K562 (cell line): Measurements from ENCODE around the gene SIK3. TPM values are rescaled to one million over a fixed set of nuclear protein-coding genes. Genes with fewer than 3 reads are reported as not detected.

Source experiments
- ATAC-seq: fragments of 200-7000 bp; cut with Tn5 transposase; 3 replicates; pipeline ENCODE4 v1.9.1; 2020; ENCODE audit warnings: moderate library complexity
- BruUV-seq: library from RNA; stranded (reverse); fragments of 400-500 nt; replicated peaks from 2 replicates; lab custom pipeline; 2021; lab: Mats Ljungman, UMichigan
- CTCF ChIA-PET: fragments of 300-600 bp; formaldehyde crosslinking; extraction: SDS; loops from one replicate; lab custom pipeline; 2021; ENCODE audit warnings: low intra/inter-chr PET ratio; lab: Yijun Ruan, JAX
- POLR2A ChIA-PET: fragments of 300-600, 350-650 bp; sonication (Branson Sonifier 250); formaldehyde crosslinking; extraction: SDS; loops from one replicate; lab custom pipeline; 2021; ENCODE audit warnings: antibody characterized with exemption, inconsistent platforms; lab: Yijun Ruan, JAX
- DNase-seq, 4 experiments: peaks; one replicate each; pipeline versions ENCODE4 v3.0.0 to v3.0.0-alpha.2; 2011 to 2018; ENCODE audit warnings: low spot score in 3 of 4, mixed read lengths in 3 of 4; ENCODE audit errors: extremely low read depth in 1 of 4
- FAIRE-seq: peaks from 2 replicates; lab custom pipeline; 2011; peaks lifted over from hg19 to GRCh38; lab: Jason Lieb, UNC
- H2AFZ ChIP-seq: 2 replicates; pipeline ENCODE4 v1.6.0; 2011; ENCODE audit warnings: low read depth, low read length, control low read depth, inconsistent platforms
- H3K27ac ChIP-seq: fragments of 200-600 bp; 3 replicates; pipeline ENCODE4 v1.8.0; 2011; ENCODE audit warnings: low read depth, mild to moderate bottlenecking, control low read depth, inconsistent platforms, low read length, moderate library complexity, mixed read lengths; ENCODE audit errors: extremely low read depth
- H3K27me3 ChIP-seq, 2 experiments: fragments of 300-600 bp in 1 of 2; 2 replicates in 1 of 2; 3 replicates in 1 of 2; pipeline versions ENCODE4 v1.6.0 to v1.8.0; 2011; ENCODE audit warnings: inconsistent platforms in 2 of 2, low read length in 2 of 2, mild to moderate bottlenecking in 1 of 2, mixed read lengths in 1 of 2, moderate library complexity in 1 of 2; ENCODE audit not compliant: control insufficient read depth in 2 of 2, insufficient read depth in 2 of 2
- H3K36me3 ChIP-seq: fragments of 300-600 bp; 3 replicates; pipeline ENCODE4 v1.8.0; 2011; ENCODE audit warnings: mild to moderate bottlenecking, low read length, inconsistent platforms; ENCODE audit not compliant: control insufficient read depth, insufficient read depth
- H3K4me1 ChIP-seq, 2 experiments: fragments of 200-600 bp in 1 of 2; replicated peaks in 1 of 2; 2 replicates in 1 of 2; 3 replicates in 1 of 2; pipeline versions ENCODE4 v1.5.1 to v1.8.0; 2011; ENCODE audit warnings: inconsistent platforms in 2 of 2, low read length in 2 of 2, mild to moderate bottlenecking in 1 of 2, mixed read lengths in 1 of 2, moderate library complexity in 1 of 2; ENCODE audit not compliant: control insufficient read depth in 2 of 2, insufficient read depth in 2 of 2
- H3K4me2 ChIP-seq: 2 replicates; pipeline ENCODE4 v1.6.1; 2011; ENCODE audit warnings: low read length, control low read depth, inconsistent platforms, mixed read lengths; ENCODE audit not compliant: insufficient read depth
- H3K4me3 ChIP-seq: fragments of 200-600 bp; sonication (generic), shearing (Covaris generic); 2 replicates; pipeline ENCODE4 v1.5.1; 2016; ENCODE audit warnings: control low read depth, inconsistent platforms
- H3K79me2 ChIP-seq: fragments of 200-600 bp; 3 replicates; pipeline ENCODE4 v1.8.0; 2011; ENCODE audit warnings: low read length, inconsistent platforms; ENCODE audit not compliant: control insufficient read depth, insufficient read depth
- H3K9ac ChIP-seq, 2 experiments: 2 replicates each; pipeline versions ENCODE4 v1.6.0 to v1.6.1; 2011; ENCODE audit warnings: low read depth in 2 of 2, low read length in 2 of 2, control low read depth in 1 of 2, inconsistent platforms in 1 of 2, mild to moderate bottlenecking in 1 of 2, mixed read lengths in 1 of 2; ENCODE audit not compliant: insufficient read depth in 1 of 2
- H3K9me1 ChIP-seq: one replicate; pipeline ENCODE4 v1.6.0; 2011; ENCODE audit warnings: inconsistent platforms, mild to moderate bottlenecking, low read length, moderate library complexity; ENCODE audit not compliant: control insufficient read depth, insufficient read depth
- H3K9me3 ChIP-seq: replicated peaks from 2 replicates; pipeline ENCODE4 v1.5.1; 2011; ENCODE audit warnings: low read depth, low read length, inconsistent platforms; ENCODE audit not compliant: control insufficient read depth, insufficient read depth
- H4K20me1 ChIP-seq: replicated peaks from 2 replicates; pipeline ENCODE4 v1.6.1; 2011; ENCODE audit warnings: low read length, inconsistent platforms, mixed read lengths; ENCODE audit not compliant: control insufficient read depth, insufficient read depth
- BACH1 ChIP-seq: fragments of 200-800 bp; sonication (Bioruptor generic); IDR thresholded peaks from 2 replicates; pipeline ENCODE4 v1.6.1; 2016; ENCODE audit warnings: missing genetic modification characterization, missing compliant biosample characterization
- CBFB ChIP-seq: sonication (generic); formaldehyde crosslinking; IDR thresholded peaks from 2 replicates; pipeline ENCODE4 v1.4.0; 2020; ENCODE audit warnings: mild to moderate bottlenecking, missing genetic modification reagents
- CHD2 ChIP-seq: IDR thresholded peaks from 2 replicates; pipeline ENCODE4 v1.6.1; 2011; ENCODE audit warnings: low read depth, low read length
- FOXO4 ChIP-seq: fragments of 450-650 bp; formaldehyde crosslinking; IDR thresholded peaks from 2 replicates; pipeline ENCODE4 v1.4.0; 2020; ENCODE audit warnings: mild to moderate bottlenecking, moderate library complexity
- FOXP4 ChIP-seq: sonication (generic); formaldehyde crosslinking; IDR thresholded peaks from 2 replicates; pipeline ENCODE4 v1.8.0; 2022; ENCODE audit warnings: mild to moderate bottlenecking, missing genetic modification reagents, borderline replicate concordance
- IRF1 ChIP-seq: sonication (generic); formaldehyde crosslinking; IDR thresholded peaks from 2 replicates; pipeline ENCODE4 v1.8.0; 2022; ENCODE audit warnings: missing genetic modification reagents, mild to moderate bottlenecking, borderline replicate concordance
- NFE2L1 ChIP-seq: fragments of 450-650 bp; IDR thresholded peaks from 2 replicates; pipeline ENCODE4 v1.6.1; 2016; ENCODE audit warnings: missing genetic modification characterization, low read depth, mild to moderate bottlenecking, missing compliant biosample characterization, moderate library complexity, borderline replicate concordance
- PHF21A ChIP-seq: fragments of 450-650 bp; IDR thresholded peaks from 2 replicates; pipeline ENCODE4 v1.6.1; 2017; ENCODE audit warnings: low read depth, borderline replicate concordance
- ZBTB7A ChIP-seq: IDR thresholded peaks from 2 replicates; pipeline ENCODE4 v1.6.1; 2011; ENCODE audit warnings: low read depth, mild to moderate bottlenecking, low read length, moderate library complexity, borderline replicate concordance; ENCODE audit not compliant: control insufficient read depth
- ZNF239 ChIP-seq: fragments of 250-450 bp; sonication (Bioruptor Pico); IDR thresholded peaks from 2 replicates; pipeline ENCODE4 v1.4.0; 2020; ENCODE audit warnings: mild to moderate bottlenecking
- ZNF408 ChIP-seq: fragments of 250-450 bp; sonication (Bioruptor Pico); IDR thresholded peaks from 2 replicates; pipeline ENCODE4 v1.4.0; 2020; ENCODE audit warnings: low read depth, mild to moderate bottlenecking, moderate library complexity
- ZNF561 ChIP-seq: fragments of 450-650 bp; formaldehyde crosslinking; conservative IDR thresholded peaks from 2 replicates; pipeline ENCODE4 v1.4.0; 2020; ENCODE audit warnings: mild to moderate bottlenecking, moderate library complexity
- WGBS: fragments of 100-300 bp; shearing (Covaris generic); methylation state at CpG from one replicate; pipeline ENCODE4 v1.1.6; 2016; ENCODE audit warnings: low coverage, mixed read lengths; ENCODE audit not compliant: insufficient coverage; ENCODE audit errors: missing lambda C conversion rate; 5-methylcytosine and 5-hydroxymethylcytosine counted together
- in situ Hi-C: fragments of 300-500 bp; cut with MboI; formaldehyde crosslinking; loops from 4 replicates; pipeline ENCODE4 v1.15.0; 2018; ENCODE audit warnings: inconsistent platforms, mixed read lengths
- intact Hi-C: fragments of 100-400 bp; cut with micrococcal nuclease; formaldehyde crosslinking; loops from 2 replicates; pipeline ENCODE4 v1.14.2; 2022
- polyA plus RNA-seq, 8 experiments: library from polyadenylated mRNA; depleted of rRNA in 4 of 8; stranded (reverse) in 5 of 8; unstranded in 3 of 8; fragments of >200 nt; fragmentation: Nextera tagmentation in 2 of 8; fragmentation: Illumina TruSeq in 1 of 8; extraction: Ambion mirVana in 2 of 8; extraction: Trizol in 1 of 8; gene quantifications; 2 replicates each; pipeline versions ENCODE4 v1.2.1 to v1.2.3, GENCODE V29; 2011 to 2014; ENCODE audit warnings: inconsistent platforms in 1 of 8, missing spikeins in 1 of 8
- total RNA-seq, 7 experiments: library from RNA; depleted of rRNA in 6 of 7; stranded (reverse); fragments of >200 nt in 6 of 7; fragmentation: Illumina TruSeq in 2 of 7; extraction: Trizol in 2 of 7; gene quantifications; 2 replicates each; pipeline versions ENCODE4 v1.2.1 to v1.2.3, GENCODE V29; 2011 to 2021; ENCODE audit warnings: low replicate concordance in 1 of 7
- TF ChIP-seq, protein P1 (sequence below): sonication (generic); formaldehyde crosslinking; IDR thresholded peaks from 2 replicates; pipeline ENCODE4 v1.8.0; 2022; ENCODE audit warnings: missing genetic modification reagents, mild to moderate bottlenecking, moderate library complexity, borderline replicate concordance
- TF ChIP-seq, protein P2 (sequence below): fragments of 200-800 bp; sonication (Bioruptor generic); IDR thresholded peaks from 2 replicates; pipeline ENCODE4 v1.6.1; 2017; ENCODE audit warnings: missing genetic modification characterization, missing compliant biosample characterization

Gene SIK3
- total and polyA plus RNA-seq, 9 of the 15 experiments (the other 6 are each of a cell fraction or from before 2014, with no cell fraction given), result 1.6 to 21.6 (median 8.0) TPM

DNA sequence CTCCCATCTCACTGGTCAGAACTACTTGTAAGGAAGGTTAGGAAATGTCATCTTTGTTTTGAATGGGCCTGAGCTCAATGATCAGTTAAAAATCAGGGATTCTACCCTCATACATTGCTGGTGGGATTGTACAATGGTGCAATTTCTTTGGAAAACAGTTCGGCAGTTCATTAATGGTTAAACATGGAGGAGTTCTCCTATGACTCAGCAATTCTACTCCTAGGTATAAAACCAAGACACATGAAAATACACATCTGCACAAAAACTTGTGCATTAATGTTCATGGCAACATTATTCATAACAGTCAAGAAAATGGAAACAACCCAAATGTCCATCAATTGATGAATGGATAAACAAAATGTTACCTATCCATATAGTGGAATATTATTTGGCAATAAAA lies 301.7 kb downstream of the SIK3 start:
- ChIA-PET CTCF (interaction anchor here (0.5 kb wide), 1 partner anchor 120 kb away, joined by 3 read pairs; no protein-coding TSS in a partner anchor), POLR2A (no interaction called here)
- ATAC-seq, result no peak
- no peak overlapping the region for H3K9ac ChIP-seq
- no peaks in the 10 kb centered on the region for H3K9me3 ChIP-seq
- H3K4me2 ChIP-seq, result no peak overlapping the region
- BruUV-seq, result no TSS peak
- no peak overlapping the region for H3K4me3 ChIP-seq
- no peaks in the 10 kb centered on the region for H3K27me3 ChIP-seq
- no peaks in the 10 kb centered on the region for H3K79me2 ChIP-seq
- no peak for DNase-seq
- H3K4me1 ChIP-seq, result peaks cover 8 to 10% of the 10 kb centered on the region in 2 experiments
- H4K20me1 ChIP-seq, result no peaks in the 10 kb centered on the region
- no peak for FAIRE-seq
- H3K9me1 ChIP-seq, result no peaks in the 10 kb centered on the region
- peak overlapping the region; percentile 43; the same call in 2 of the 3 replicates for H3K27ac ChIP-seq
- in situ Hi-C loops (no loop called here), intact Hi-C loops (no loop called here)
- 44% methylated on average over 1 of the region's 1 CpG for WGBS
- H2AFZ ChIP-seq, result peak overlapping the region; percentile 83
- no peaks in the 10 kb centered on the region for H3K36me3 ChIP-seq
- TF ChIP-seq PHF21A (no peak), IRF1 (no peak), FOXP4 (CRISPR knock-in tag) (no peak), NFE2L1 (tag) (peak; percentile 93), ZNF408 (CRISPR knock-in tag) (no peak), CBFB (CRISPR knock-in tag) (no peak), ZBTB7A (no peak), BACH1 (peak; percentile 91), CHD2 (no peak), ZNF239 (CRISPR knock-in tag) (no peak), ZNF561 (CRISPR knock-in tag) (no peak), FOXO4 (CRISPR knock-in tag) (no peak)
- TF ChIP-seq, protein P1, sequence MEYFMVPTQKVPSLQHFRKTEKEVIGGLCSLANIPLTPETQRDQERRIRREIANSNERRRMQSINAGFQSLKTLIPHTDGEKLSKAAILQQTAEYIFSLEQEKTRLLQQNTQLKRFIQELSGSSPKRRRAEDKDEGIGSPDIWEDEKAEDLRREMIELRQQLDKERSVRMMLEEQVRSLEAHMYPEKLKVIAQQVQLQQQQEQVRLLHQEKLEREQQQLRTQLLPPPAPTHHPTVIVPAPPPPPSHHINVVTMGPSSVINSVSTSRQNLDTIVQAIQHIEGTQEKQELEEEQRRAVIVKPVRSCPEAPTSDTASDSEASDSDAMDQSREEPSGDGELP (CRISPR knock-in tag), result no peak
- TF ChIP-seq, protein P2, sequence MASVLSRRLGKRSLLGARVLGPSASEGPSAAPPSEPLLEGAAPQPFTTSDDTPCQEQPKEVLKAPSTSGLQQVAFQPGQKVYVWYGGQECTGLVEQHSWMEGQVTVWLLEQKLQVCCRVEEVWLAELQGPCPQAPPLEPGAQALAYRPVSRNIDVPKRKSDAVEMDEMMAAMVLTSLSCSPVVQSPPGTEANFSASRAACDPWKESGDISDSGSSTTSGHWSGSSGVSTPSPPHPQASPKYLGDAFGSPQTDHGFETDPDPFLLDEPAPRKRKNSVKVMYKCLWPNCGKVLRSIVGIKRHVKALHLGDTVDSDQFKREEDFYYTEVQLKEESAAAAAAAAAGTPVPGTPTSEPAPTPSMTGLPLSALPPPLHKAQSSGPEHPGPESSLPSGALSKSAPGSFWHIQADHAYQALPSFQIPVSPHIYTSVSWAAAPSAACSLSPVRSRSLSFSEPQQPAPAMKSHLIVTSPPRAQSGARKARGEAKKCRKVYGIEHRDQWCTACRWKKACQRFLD (CRISPR knock-in tag), result no peak
